ENCODE data around the gene NDUFS1. TPM values are rescaled to one million over a fixed set of nuclear protein-coding genes. Genes with fewer than 3 reads are reported as not detected.

The NDUFS1 gene
- total and polyA plus RNA-seq, 9 of the 15 experiments (the other 6 are each of a cell fraction or from before 2014, with no cell fraction given), result 75.0 to 130 (median 91.5) TPM

- Histone ChIP-seq H3K4me2 (ENCODE audit: insufficient read depth, low read length) (no peak overlapping the region), H3K27ac (ENCODE audit: extremely low read depth, low read depth, low read length) (no peak overlapping the region), H4K20me1 (replicated peaks; ENCODE audit: control insufficient read depth, insufficient read depth, low read length) (no peaks in the 10 kb centered on the region), H3K9ac (ENCODE audit: insufficient read depth in 1 of 2, low read depth in 2 of 2, low read length in 2 of 2) (no peak overlapping the region), H3K4me1 (replicated peaks in 1 of 2; ENCODE audit: control insufficient read depth in 2 of 2, insufficient read depth in 2 of 2, low read length in 2 of 2) (no peaks in the 10 kb centered on the region), H2AFZ (ENCODE audit: low read depth, low read length) (no peak overlapping the region), H3K9me1 (ENCODE audit: control insufficient read depth, insufficient read depth, low read length) (no peaks in the 10 kb centered on the region), H3K9me3 (replicated peaks; ENCODE audit: control insufficient read depth, insufficient read depth, low read depth, low read length) (no peaks in the 10 kb centered on the region), H3K36me3 (ENCODE audit: control insufficient read depth, insufficient read depth, low read length) (peaks cover 76% of the 10 kb centered on the region), H3K27me3 (ENCODE audit: control insufficient read depth in 2 of 2, insufficient read depth in 2 of 2, low read length in 2 of 2) (no peaks in the 10 kb centered on the region), H3K4me3 (no peak overlapping the region), H3K79me2 (ENCODE audit: control insufficient read depth, insufficient read depth, low read length) (peaks cover 27% of the 10 kb centered on the region)
- POLR2A ChIA-PET, result no interaction called here
- intact Hi-C loops (cut with micrococcal nuclease) (no loop called here), in situ Hi-C loops (cut with MboI) (no loop called here)
- 100% methylated on average over 1 of the region's 1 CpG for WGBS (ENCODE audit: insufficient coverage, low coverage, missing lambda C conversion rate)
- FAIRE-seq, result no peak
- BruUV-seq (replicated peaks), result no TSS peak
- DNase-seq (ENCODE audit: extremely low read depth in 1 of 4, low spot score in 3 of 4), result no peak
- ATAC-seq, result no peak
- CTCF ChIA-PET (ENCODE audit: low intra/inter-chr PET ratio), result no interaction called here
- TF ChIP-seq DIDO1 (tag; IDR thresholded peaks at IDR 0.05; ENCODE audit: low read depth) (no peak), TAL1 (IDR thresholded peaks at IDR 0.05) (no peak), SNRNP70 (optimal IDR thresholded peaks at IDR 0.05; ENCODE audit: low read depth, low read length) (no peak), KAT8 (IDR thresholded peaks at IDR 0.05; ENCODE audit: low read depth) (no peak), ZNF740 (CRISPR knock-in tag; IDR thresholded peaks at IDR 0.05) (no peak), ZNF740 (tag; IDR thresholded peaks at IDR 0.05) (no peak), BCL6 (CRISPR knock-in tag; IDR thresholded peaks at IDR 0.05) (no peak), EGR1 (conservative IDR thresholded peaks at IDR 0.05) (no peak), ZNF124 (CRISPR knock-in tag; IDR thresholded peaks at IDR 0.05) (no peak)
Observed at GRCh38 chr2:206150168-206150567, 9.1 kb downstream of the NDUFS1 start.

All from K562 (cell line).